Nephron progenitor cell (in vitro differentiated cells): Measurements from ENCODE around the gene NOP56.
A peak's percentile ranks its signal among the peaks of the same experiment; 100 is the strongest.
"Not testable (repeated sequence)": the region's sequence is repeated elsewhere in the genome, so short reads cannot be mapped to it uniquely, and the experiment has no call there.

Experiments
- DNase-seq: peaks from one replicate; pipeline ENCODE4 v3.0.0; 2021
- H3K27ac Mint-ChIP-seq: 2 replicates; pipeline ENCODE4 v1.8.0; 2021; ENCODE audit warnings: mild to moderate bottlenecking, moderate library complexity, mixed read lengths
- H3K27me3 Mint-ChIP-seq: 2 replicates; pipeline ENCODE4 v1.8.0; 2021; ENCODE audit warnings: mild to moderate bottlenecking, low read depth, mixed read lengths; ENCODE audit not compliant: poor library complexity
- H3K36me3 Mint-ChIP-seq: 2 replicates; pipeline ENCODE4 v1.8.0; 2021; ENCODE audit warnings: low read depth, mixed read lengths
- H3K4me1 Mint-ChIP-seq: 2 replicates; pipeline ENCODE4 v1.8.0; 2021; ENCODE audit warnings: mixed read lengths
- H3K4me3 Mint-ChIP-seq: 2 replicates; pipeline ENCODE4 v1.8.0; 2021; ENCODE audit warnings: mild to moderate bottlenecking, moderate library complexity, mixed read lengths
- H3K9me3 Mint-ChIP-seq: 2 replicates; pipeline ENCODE4 v1.8.0; 2021; ENCODE audit warnings: mild to moderate bottlenecking, moderate library complexity, mixed read lengths
- TF ChIP-seq, protein P1 (sequence below): fragments of 200-600 bp; sonication (generic); IDR thresholded peaks from 2 replicates; pipeline ENCODE4 v1.5.0; 2021; ENCODE audit warnings: antibody characterized with exemption

The NOP56 gene

DNA sequence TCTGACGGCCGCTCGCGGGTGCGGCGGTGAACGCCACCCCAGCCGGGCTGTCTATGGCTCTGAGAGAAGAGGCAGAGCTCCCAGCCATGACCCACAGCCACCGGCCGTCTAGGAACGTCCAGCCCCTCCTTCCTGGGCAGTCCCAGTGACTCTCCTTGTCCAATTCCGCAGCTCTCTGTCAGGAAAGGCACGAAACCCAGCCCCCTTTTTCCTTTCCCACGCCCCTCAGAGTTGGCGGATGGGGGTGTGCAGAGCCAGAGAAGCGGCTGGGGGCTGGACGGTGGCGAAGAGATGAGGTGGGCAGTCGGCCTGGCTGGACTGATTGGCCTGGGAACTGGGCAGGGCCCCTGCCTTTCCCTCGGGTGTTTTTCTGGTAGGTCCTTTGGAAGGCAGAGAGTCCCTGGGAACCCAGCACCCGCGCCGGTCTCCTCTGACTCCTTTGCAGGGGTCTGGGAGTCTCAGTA is 41.6 kb downstream of the NOP56 start:
- Mint-ChIP-seq H3K27ac (no peak overlapping the region), H3K4me1 (peaks cover 39% of the 10 kb centered on the region), H3K9me3 (peaks cover 6% of the 10 kb centered on the region), H3K36me3 (no peaks in the 10 kb centered on the region), H3K4me3 (peak overlapping the region; percentile 57), H3K27me3 (peaks cover 85% of the 10 kb centered on the region)
- TF ChIP-seq, protein P1, sequence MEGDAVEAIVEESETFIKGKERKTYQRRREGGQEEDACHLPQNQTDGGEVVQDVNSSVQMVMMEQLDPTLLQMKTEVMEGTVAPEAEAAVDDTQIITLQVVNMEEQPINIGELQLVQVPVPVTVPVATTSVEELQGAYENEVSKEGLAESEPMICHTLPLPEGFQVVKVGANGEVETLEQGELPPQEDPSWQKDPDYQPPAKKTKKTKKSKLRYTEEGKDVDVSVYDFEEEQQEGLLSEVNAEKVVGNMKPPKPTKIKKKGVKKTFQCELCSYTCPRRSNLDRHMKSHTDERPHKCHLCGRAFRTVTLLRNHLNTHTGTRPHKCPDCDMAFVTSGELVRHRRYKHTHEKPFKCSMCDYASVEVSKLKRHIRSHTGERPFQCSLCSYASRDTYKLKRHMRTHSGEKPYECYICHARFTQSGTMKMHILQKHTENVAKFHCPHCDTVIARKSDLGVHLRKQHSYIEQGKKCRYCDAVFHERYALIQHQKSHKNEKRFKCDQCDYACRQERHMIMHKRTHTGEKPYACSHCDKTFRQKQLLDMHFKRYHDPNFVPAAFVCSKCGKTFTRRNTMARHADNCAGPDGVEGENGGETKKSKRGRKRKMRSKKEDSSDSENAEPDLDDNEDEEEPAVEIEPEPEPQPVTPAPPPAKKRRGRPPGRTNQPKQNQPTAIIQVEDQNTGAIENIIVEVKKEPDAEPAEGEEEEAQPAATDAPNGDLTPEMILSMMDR: no peak
- peak; percentile 49 for DNase-seq

DNA sequence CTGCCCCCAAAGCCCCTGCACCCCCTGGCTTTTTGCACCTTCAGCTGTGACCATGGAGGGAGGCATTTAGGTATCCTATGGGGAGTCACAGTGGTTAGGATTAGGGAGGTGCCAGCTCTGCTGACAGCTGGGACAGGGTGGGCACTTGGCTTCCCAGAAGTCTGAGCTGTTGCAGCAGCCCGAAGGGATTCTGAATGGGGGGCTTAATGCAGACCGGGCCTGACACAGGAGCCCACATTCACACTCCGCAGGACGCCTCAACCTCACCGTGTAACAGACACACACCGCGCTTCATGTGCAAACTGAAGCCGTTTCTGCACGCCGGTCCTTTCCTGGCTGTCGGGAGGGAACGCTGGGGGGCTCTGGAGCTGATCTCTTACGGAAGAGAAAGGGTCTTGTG is 42.1 kb downstream of the NOP56 start:
- peaks cover 35% of the 10 kb centered on the region for H3K4me1 Mint-ChIP-seq
- TF ChIP-seq, protein P1: no peak
- peaks cover 6% of the 10 kb centered on the region for H3K9me3 Mint-ChIP-seq
- no peaks in the 10 kb centered on the region for H3K36me3 Mint-ChIP-seq
- H3K27ac Mint-ChIP-seq: no peak overlapping the region
- no peak for DNase-seq
- H3K27me3 Mint-ChIP-seq: peaks cover 85% of the 10 kb centered on the region
- peak overlapping the region; percentile 60 for H3K4me3 Mint-ChIP-seq

DNA sequence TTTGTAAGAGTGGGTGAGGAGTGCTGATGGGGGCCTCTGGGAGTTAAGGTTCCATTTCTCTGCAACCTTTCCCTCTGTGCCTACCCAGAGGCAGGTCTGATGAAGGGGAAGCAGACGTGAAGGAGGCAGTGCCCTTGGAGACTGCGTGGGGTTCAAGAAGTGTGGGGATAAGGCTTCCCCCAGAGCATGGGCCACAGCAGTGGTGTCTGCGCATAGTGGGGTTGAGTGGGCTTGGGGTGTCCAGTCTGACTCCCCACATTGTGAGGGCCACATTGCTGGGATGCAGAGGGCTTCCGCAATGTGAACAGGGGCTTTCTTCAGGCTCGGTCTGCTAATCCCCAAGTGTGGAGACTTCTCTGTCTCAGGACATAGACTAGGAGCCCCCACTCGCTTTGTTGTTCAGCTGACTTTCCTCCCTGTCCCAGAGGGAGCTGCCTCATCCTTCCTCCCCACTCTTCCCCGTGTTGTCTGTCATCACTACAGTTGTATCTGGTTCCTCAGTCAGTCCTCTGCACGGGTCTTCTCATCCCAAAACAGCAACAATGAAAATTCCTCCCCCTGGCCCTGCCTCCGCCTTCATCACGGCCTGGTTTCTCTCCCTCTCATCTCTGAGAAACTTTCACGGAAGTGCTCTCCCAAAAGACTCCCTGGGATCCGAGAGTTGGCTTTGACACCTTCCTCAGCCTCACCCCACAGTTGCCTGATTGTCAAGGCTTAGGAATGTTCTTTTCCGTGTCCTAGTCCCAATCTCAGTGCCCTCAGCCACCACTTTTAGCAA is 43.0 kb downstream of the NOP56 start:
- H3K27ac Mint-ChIP-seq: no peak overlapping the region
- peaks cover 85% of the 10 kb centered on the region for H3K27me3 Mint-ChIP-seq
- H3K4me3 Mint-ChIP-seq: peak overlapping the region; percentile 60
- peaks cover 6% of the 10 kb centered on the region for H3K9me3 Mint-ChIP-seq
- H3K36me3 Mint-ChIP-seq: no peaks in the 10 kb centered on the region
- DNase-seq: no peak
- TF ChIP-seq, protein P1: no peak
- H3K4me1 Mint-ChIP-seq: peaks cover 30% of the 10 kb centered on the region

DNA sequence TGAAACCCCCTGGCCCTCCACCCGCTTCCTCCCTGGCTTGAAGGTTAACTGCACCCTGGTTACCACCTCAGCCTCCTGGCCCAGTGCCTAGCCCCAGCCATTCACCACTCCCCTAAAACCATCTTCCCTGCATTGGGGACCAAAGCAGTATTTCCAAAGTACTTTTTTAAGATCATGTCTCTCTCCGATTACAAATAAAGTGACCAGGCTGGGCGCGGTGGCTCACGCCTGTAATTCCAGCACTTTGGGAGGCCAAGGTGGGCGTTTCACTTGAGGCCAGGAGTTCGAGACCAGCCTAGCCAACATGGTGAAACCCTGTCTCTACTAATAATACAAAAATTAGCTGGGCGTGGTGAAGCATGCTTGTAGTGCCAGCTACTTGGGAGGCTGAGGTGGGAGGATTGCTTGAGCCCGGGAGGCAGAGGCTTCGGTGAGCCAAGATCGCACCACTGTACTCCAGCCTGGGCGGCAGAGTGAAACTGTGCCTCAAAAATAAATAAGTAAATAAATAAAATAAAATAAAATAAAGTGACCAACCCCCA is 43.6 kb downstream of the NOP56 start:
- not testable (repeated sequence) for H3K27ac Mint-ChIP-seq, H3K36me3 Mint-ChIP-seq, DNase-seq, H3K9me3 Mint-ChIP-seq
- peaks cover 32% of the 10 kb centered on the region for H3K4me1 Mint-ChIP-seq
- peaks cover 85% of the 10 kb centered on the region for H3K27me3 Mint-ChIP-seq
- peak overlapping the region; percentile 32 for H3K4me3 Mint-ChIP-seq

DNA sequence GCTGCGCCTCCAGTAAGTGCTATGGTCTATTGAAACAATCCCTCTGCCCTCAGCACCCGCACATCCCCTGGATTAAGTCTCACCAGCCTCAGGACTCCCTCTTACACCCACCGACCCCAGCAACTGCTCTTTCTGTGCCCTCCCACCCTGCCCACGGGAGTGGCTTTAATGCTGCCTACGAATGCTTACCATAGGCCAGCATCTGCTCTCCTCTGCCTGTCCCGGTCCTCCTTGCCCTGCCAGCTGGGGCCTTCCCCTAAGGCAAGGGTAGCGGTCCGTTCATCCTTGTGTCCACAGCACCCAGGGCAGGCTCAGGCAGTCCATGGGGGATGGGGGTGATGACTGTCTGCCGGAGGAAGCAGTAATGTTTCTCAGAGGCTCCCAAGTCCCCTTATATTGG is 44.2 kb downstream of the NOP56 start:
- TF ChIP-seq, protein P1: no peak
- Mint-ChIP-seq H3K27me3 (peaks cover 85% of the 10 kb centered on the region), H3K4me1 (peaks cover 32% of the 10 kb centered on the region), H3K9me3 (no peaks in the 10 kb centered on the region), H3K4me3 (no peak overlapping the region), H3K27ac (no peak overlapping the region), H3K36me3 (no peaks in the 10 kb centered on the region)
- no peak for DNase-seq

DNA sequence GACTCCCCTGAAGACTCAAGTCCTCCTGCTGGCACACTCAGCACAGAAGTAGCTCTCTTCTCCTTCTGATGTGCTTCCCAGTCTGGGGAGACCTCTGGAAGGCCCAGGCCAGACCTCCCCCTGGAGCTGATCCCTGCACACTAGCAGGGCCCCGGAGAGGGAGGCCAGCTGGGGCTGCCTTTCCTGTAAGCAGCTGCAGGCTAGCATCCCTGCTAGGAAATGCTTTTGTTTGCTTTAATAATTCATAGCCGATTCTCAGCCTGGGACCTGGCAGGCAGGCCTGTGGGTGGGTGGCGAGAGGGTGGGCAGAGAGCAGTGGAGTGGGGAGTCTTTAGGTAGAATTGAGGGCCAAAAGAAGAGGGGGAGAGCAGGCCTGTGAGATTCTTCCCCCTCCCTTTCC is 45.3 kb downstream of the NOP56 start:
- no peak for DNase-seq

More for the DNA sequence above, 45.3 kb downstream of the NOP56 start:
- TF ChIP-seq, protein P1: no peak
- peaks cover 30% of the 10 kb centered on the region for H3K4me1 Mint-ChIP-seq
- H3K4me3 Mint-ChIP-seq: no peak overlapping the region
- no peak overlapping the region for H3K27ac Mint-ChIP-seq
- H3K9me3 Mint-ChIP-seq: no peaks in the 10 kb centered on the region
- H3K27me3 Mint-ChIP-seq: peaks cover 87% of the 10 kb centered on the region
- no peaks in the 10 kb centered on the region for H3K36me3 Mint-ChIP-seq
